ENCODE results near the gene ANKRD34A.

GRCh38 chr1:145955436-145955835 lies 8.9 kb downstream of the ANKRD34A start:
- TF ChIP-seq CTCF (conservative IDR thresholded peaks at IDR 0.05 in 1 of 2, IDR thresholded peaks at IDR 0.05 in 1 of 2; ENCODE audit: low read depth in 1 of 2, low read length in 2 of 2) (no peak), EZH2 (IDR thresholded peaks at IDR 0.05; ENCODE audit: low read length, missing control alignments) (no peak)

Data from fibroblast of lung (primary cell).